Body of pancreas (tissue), 4 donors: Measurements from ENCODE around the gene SOX13.

Source experiments
- CTCF ChIP-seq, 7 experiments: fragments of 450-650 bp in 4 of 7; fragments of 200-600 bp in 3 of 7; sonication (generic) in 3 of 7; IDR thresholded peaks; one replicate each; pipeline ENCODE4 v1.5.1; 2016 to 2019; ENCODE audit warnings: antibody characterized with exemption in 7 of 7
- POLR2A ChIP-seq, 3 donors: fragments of 450-650 bp; IDR thresholded peaks; one replicate each; pipeline ENCODE4 v1.6.1; 2016; ENCODE audit warnings: antibody characterized with exemption in 3 of 3, mild to moderate bottlenecking in 2 of 3

- TF ChIP-seq CTCF (IDR thresholded peaks at IDR 0.05) = no peak
- no peak for TF ChIP-seq POLR2A (IDR thresholded peaks at IDR 0.05)
Observed at GRCh38 chr1:204139088-204139487, 66.2 kb downstream of the SOX13 start.
